GM18870 (cell line): Measurements from ENCODE around the gene RCAN3.
"Not testable (repeated sequence)": the region's sequence is repeated elsewhere in the genome, so short reads cannot be mapped to it uniquely, and the experiment has no call there.

ENCODE experiments used
- ATAC-seq: cut with Tn5 transposase; IDR thresholded peaks from one replicate; pipeline ENCODE4 v1.9.1; 2021; ENCODE audit warnings: moderate library complexity; ENCODE audit not compliant: unreplicated experiment

RCAN3 gene

DNA sequence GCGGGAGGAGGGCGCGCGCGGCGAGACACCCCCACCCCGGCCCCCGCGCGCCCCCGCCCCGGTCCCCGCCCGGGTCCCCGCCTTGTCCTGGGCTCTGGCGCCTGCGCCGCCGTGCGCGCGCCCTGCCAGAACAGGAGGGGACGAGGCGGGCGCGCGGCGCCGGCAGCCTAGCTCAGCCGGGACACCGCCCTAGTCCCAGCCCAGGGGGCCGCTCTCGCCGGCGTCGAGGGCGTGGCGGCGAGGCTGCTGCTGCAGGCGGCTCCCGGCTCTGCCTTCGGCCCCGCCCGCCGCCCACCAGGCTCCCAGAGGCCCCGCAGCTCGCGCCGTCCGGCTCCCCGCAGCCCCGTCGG is at the start of gene RCAN3:
Gene RCAN3 (plus strand): TSS at position 128 of the 350 bp plus-strand sequence. CDS start 11,537 bp downstream, outside the sequence.
- no peak for ATAC-seq

- no peak for ATAC-seq
Observed at GRCh38 chr1:24452922-24453485, 49.6 kb upstream of the RCAN3 start.

DNA sequence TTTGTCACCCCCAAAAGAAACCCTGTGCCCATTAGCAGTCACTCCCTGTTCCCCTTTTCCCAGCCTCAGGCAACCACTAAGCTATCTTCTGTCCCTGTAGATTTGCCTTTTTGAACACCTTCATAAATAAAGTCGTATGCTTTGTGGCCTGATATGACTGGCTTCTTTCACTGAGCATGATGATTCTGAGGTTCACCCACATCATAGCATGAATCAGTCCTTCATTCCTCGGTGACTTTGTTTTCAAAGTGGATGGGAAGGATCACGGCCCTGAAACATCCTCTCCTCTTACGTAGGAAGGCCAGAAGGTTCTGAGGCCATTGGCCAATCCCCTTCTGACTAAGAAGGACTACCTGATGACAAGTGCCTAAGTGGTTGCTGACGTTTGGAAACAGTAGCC is 48.0 kb upstream of the RCAN3 start:
- ATAC-seq = no peak

GRCh38 chr1:24455272-24455671 is 47.4 kb upstream of the RCAN3 start:
- ATAC-seq = no peak

GRCh38 chr1:24457866-24458265 is 44.8 kb upstream of the RCAN3 start:
- no peak for ATAC-seq

- ATAC-seq = no peak
Observed at GRCh38 chr1:24459551-24460266, 42.9 kb upstream of the RCAN3 start.

GRCh38 chr1:24462128-24462527 is 40.5 kb upstream of the RCAN3 start:
- not testable (repeated sequence) for ATAC-seq

GRCh38 chr1:24463776-24464735 is 38.6 kb upstream of the RCAN3 start:
- ATAC-seq = no peak

- no peak for ATAC-seq
Observed at GRCh38 chr1:24465099-24465498, 37.5 kb upstream of the RCAN3 start.

GRCh38 chr1:24465638-24466037 is 37.0 kb upstream of the RCAN3 start:
- no peak for ATAC-seq

DNA sequence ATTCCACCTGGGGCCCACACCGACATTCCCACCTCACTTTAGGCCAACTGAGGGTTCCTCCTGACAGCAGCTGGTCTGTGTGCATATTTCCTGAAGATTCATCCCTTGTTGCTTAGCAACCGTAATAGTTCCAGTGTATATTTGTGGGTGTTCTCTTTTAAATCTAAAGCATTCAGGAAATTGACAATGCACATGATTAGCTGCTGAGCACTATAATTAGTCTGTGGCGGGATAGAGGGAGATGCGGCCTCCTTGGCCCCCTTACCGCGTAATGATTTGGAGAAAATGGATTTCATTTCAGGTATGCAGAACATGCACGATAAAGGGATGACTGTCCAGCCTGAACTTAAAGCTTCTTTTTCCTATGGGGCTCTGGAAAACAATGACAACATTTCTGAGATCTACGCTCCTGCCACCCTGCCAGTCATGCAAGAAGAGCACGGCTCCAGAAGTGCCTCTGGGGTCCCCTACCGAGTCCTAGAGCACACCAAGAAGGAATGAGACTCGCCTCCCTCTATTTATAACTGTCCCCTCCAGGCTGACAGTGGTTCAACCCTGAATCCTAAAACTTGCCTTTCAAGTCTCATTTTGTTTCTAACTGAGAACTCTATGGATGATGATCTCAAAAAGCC is 33.8 kb upstream of the RCAN3 start:
- no peak for ATAC-seq

- no peak for ATAC-seq
Observed at GRCh38 chr1:24470592-24470991, 32.0 kb upstream of the RCAN3 start.

DNA sequence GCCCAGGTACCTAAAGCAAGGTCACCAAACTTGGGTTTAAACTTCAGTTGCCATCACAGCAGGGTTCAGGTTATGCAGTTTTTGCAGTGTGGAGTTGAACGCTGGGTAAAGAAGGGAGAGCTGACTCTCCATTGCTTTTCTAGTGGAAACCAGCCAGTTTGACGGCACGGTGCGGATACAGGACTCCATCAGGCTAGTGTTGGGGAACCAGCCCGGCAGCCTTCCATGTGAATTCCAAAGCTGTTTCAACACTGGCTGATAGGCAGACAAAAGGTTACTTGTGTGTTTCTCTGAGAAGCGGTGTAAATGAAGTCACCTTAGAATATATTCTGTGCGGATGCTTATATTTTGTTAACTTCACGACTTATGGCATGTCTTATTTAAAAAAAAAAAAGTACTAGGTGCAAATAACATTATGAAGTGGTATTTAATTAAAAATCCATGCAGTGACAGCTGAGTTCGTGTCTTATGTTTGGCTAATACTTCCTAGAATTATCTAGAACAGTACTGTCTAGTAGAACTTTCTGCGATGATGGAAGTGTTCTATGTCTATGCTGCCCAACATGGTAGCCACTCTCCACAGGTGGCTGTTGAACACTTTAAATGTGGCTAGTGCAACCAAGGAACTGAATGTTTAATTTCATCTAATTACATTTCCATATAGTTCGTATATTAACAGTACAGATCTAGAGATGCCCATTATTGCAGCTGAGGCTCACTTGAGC is 29.9 kb upstream of the RCAN3 start:
- no peak for ATAC-seq

DNA sequence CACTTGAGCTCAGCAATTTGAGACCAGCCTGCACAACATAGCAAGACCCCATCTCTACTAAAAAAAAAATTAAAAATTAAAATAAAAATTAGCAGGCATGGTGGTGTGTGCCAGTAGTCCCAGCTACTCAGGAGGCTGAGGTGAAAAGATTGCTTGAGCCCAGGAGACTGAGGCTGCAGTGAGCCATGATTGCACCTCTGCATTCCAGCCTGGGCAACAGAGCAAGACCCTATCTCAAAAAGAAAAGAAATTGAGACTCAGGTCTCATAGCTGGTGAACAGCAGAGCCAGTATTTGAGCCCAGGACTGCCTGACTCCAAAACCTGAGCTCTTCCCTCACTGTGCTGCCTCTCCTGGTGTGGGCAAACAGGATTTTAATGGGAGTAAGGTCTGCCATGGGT is 28.4 kb upstream of the RCAN3 start:
- ATAC-seq = no peak

DNA sequence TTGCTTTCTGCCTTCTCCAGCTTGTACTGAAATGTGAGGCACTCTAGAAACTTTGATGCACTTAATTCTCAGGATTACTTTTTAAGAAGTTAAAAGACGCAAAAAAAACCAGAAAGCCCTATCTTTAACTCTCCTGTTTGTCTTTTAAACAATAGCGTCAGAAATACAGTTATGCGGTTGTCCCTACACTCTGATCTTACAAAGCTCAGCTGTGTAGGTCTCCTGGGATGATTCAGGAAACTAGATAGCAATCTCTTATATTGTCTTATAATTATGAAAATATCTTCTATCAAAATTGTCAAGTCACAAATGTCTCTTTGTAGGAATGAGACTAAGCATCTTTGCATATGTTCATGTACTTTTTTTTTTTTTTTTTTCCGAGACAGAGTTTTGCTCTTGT is 26.9 kb upstream of the RCAN3 start:
- no peak for ATAC-seq

DNA sequence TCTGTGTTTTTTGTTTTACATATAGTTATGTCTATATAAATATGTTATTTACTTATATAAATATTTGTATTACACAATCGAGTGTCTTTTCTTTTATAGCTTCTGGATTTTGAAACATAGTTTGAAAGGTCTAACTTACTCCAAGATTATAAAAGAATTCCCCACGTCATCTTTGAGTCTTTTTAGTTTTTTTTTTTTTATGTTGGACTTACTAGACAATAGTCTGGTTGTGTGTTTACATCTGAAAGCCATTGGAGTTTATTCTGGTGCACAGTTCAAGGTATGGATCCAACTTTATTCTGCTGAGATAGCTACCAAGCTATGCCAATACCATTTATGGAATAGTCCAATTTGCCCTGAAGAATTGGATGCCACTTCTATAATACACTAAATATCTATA is 26.1 kb upstream of the RCAN3 start:
- no peak for ATAC-seq

GRCh38 chr1:24477309-24477708 is 25.3 kb upstream of the RCAN3 start:
- no peak for ATAC-seq

- ATAC-seq = no peak
Observed at GRCh38 chr1:24481101-24481500, 21.5 kb upstream of the RCAN3 start.

DNA sequence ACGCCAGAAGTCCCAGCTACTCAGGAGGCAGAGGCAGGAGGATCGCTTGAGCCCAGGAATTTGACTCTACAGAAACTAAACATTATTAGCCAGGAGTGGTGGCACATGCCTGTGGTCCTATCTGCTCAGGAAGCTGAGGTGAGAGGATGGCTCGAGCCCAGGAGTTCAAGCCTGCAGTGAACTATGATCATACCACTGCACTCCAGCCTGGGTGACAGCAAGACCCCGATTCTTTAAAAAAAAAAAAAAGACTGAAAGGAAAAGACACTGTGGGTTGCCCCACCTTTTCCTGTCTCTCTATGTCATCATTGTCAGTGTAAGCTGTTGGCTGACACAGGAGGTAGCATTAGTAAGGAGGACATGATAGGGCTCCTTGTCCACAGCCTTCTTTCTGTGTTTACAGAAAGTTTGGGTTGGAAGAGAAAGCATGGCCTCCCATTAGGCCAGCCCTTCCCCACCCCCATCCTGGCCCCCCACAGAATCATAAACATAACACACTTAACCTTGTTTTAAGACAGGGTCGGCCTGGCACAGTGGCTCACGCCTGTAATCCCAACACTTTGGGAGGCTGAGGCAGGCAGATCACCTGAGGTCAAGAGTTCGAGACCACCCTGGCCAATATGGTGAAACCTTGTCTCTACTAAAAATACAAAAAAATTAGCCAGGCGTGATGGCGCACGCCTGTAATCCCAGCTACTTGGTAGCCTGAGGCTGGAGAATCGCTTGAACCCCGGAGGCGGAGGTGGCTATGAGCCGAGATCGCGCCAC is 20.6 kb upstream of the RCAN3 start:
- no peak for ATAC-seq

GRCh38 chr1:24483441-24483840 is 19.2 kb upstream of the RCAN3 start:
- no peak for ATAC-seq
